Uterus (tissue), 2 donors: Measurements from ENCODE around the gene BRMS1.

Experiments
- CTCF ChIP-seq, 4 experiments: fragments of 200-600 bp in 2 of 4; fragments of 450-650 bp in 2 of 4; sonication (generic) in 2 of 4; IDR thresholded peaks; one replicate each; pipeline ENCODE4 v1.5.1; 2016 to 2019; ENCODE audit warnings: antibody characterized with exemption in 4 of 4, mild to moderate bottlenecking in 2 of 4, moderate library complexity in 1 of 4
- POLR2A ChIP-seq, 2 donors: fragments of 450-650 bp; IDR thresholded peaks; one replicate each; pipeline ENCODE4 v1.6.1; 2016; ENCODE audit warnings: antibody characterized with exemption in 2 of 2, mild to moderate bottlenecking in 1 of 2, moderate library complexity in 1 of 2

GRCh38 chr11:66343176-66343575 is 1.7 kb downstream of the BRMS1 start:
- TF ChIP-seq CTCF (IDR thresholded peaks at IDR 0.05) (no peak), POLR2A (IDR thresholded peaks at IDR 0.05) (no peak)
